H1 (cell line): ENCODE measurements around the gene PCDHB3. TPM values are rescaled to one million over a fixed set of nuclear protein-coding genes. Genes with fewer than 3 reads are reported as not detected.
"Not testable (repeated sequence)": the region's sequence is repeated elsewhere in the genome, so short reads cannot be mapped to it uniquely, and the experiment has no call there.

Experiments
- CTCF ChIA-PET: fragments of 300-600 bp; sonication (Branson Sonifier 250); formaldehyde crosslinking; loops from one replicate; lab custom pipeline; 2021; ENCODE audit not compliant: partially characterized antibody; lab: Charles Lee
- POLR2A ChIA-PET: fragments of 300-600 bp; sonication (Branson Sonifier 250); formaldehyde crosslinking; loops from one replicate; lab custom pipeline; 2021; ENCODE audit warnings: inconsistent platforms; ENCODE audit not compliant: partially characterized antibody; lab: Charles Lee
- DNase-seq, 2 experiments: peaks; one replicate each; pipeline versions ENCODE4 v3.0.0 to v3.0.0-alpha.2; 2010 to 2022; ENCODE audit warnings: low spot score in 2 of 2, low read depth in 1 of 2, mixed read lengths in 1 of 2
- FAIRE-seq: peaks from 2 replicates; lab custom pipeline; 2011; peaks lifted over from hg19 to GRCh38; lab: Jason Lieb, UNC
- H2AFZ ChIP-seq: 2 replicates; pipeline ENCODE4 v1.8.1; 2012; ENCODE audit warnings: low read length, inconsistent platforms
- H2AK5ac ChIP-seq: 2 replicates; pipeline ENCODE4 v1.6.1; 2013; ENCODE audit warnings: low read depth, low read length
- H2BK120ac ChIP-seq: replicated peaks from 2 replicates; pipeline ENCODE3; 2013; ENCODE audit warnings: low read depth, low read length, inconsistent platforms
- H2BK12ac ChIP-seq: 2 replicates; pipeline ENCODE4 v1.6.1; 2013; ENCODE audit warnings: low read depth, low read length
- H2BK15ac ChIP-seq: 2 replicates; pipeline ENCODE4 v1.6.1; 2013; ENCODE audit warnings: low read length
- H2BK20ac ChIP-seq: 2 replicates; pipeline ENCODE4 v1.6.1; 2013; ENCODE audit warnings: low read length
- H2BK5ac ChIP-seq: 2 replicates; pipeline ENCODE4 v1.6.1; 2013; ENCODE audit warnings: low read depth, low read length
- H3K14ac ChIP-seq: 2 replicates; pipeline ENCODE4 v1.6.1; 2013; ENCODE audit warnings: inconsistent platforms; ENCODE audit not compliant: insufficient read length
- H3K18ac ChIP-seq: 2 replicates; pipeline ENCODE4 v1.6.1; 2013; ENCODE audit warnings: low read length; ENCODE audit errors: extremely low read depth
- H3K23ac ChIP-seq: 2 replicates; pipeline ENCODE4 v1.6.1; 2013; ENCODE audit warnings: inconsistent platforms; ENCODE audit not compliant: insufficient read length
- H3K23me2 ChIP-seq: 2 replicates; pipeline ENCODE4 v1.6.1; 2013; ENCODE audit warnings: low read depth, low read length
- H3K27ac ChIP-seq: 2 replicates; pipeline ENCODE4 v1.6.1; 2011; ENCODE audit warnings: low read depth, low read length, inconsistent platforms
- H3K27me3 ChIP-seq, 4 experiments: replicated peaks in 1 of 4; 1 replicate in 1 of 4; 2 replicates in 3 of 4; pipeline versions ENCODE4 v1.6.1 to v1.8.1; 2011 to 2013; ENCODE audit warnings: low read length in 3 of 4, mild to moderate bottlenecking in 3 of 4, inconsistent platforms in 2 of 4, mixed read lengths in 2 of 4, moderate library complexity in 1 of 4; ENCODE audit not compliant: control insufficient read depth in 3 of 4, insufficient read depth in 3 of 4; ENCODE audit errors: extremely low read depth in 1 of 4
- H3K36me3 ChIP-seq, 4 experiments: 2 replicates each; pipeline versions ENCODE4 v1.6.1 to v1.8.1; 2011 to 2013; ENCODE audit warnings: mild to moderate bottlenecking in 4 of 4, low read length in 3 of 4, moderate library complexity in 2 of 4, control low read depth in 1 of 4, inconsistent platforms in 1 of 4; ENCODE audit not compliant: insufficient read depth in 4 of 4, control insufficient read depth in 2 of 4
- H3K4ac ChIP-seq: replicated peaks from 2 replicates; pipeline ENCODE3; 2013; ENCODE audit warnings: low read length, low read depth, mixed read lengths, inconsistent platforms; ENCODE audit not compliant: insufficient read length
- H3K4me1 ChIP-seq, 4 experiments: replicated peaks in 1 of 4; 1 replicate in 1 of 4; 2 replicates in 3 of 4; pipeline versions ENCODE4 v1.6.1 to v1.8.1; 2011 to 2013; ENCODE audit warnings: low read length in 3 of 4, inconsistent platforms in 2 of 4, mixed read lengths in 1 of 4; ENCODE audit not compliant: insufficient read depth in 4 of 4, control insufficient read depth in 3 of 4
- H3K4me2 ChIP-seq, 2 experiments: 2 replicates each; pipeline versions ENCODE4 v1.6.1 to v1.8.1; 2011 to 2013; ENCODE audit warnings: low read depth in 2 of 2, low read length in 2 of 2, control low read depth in 1 of 2, inconsistent platforms in 1 of 2, mild to moderate bottlenecking in 1 of 2; ENCODE audit not compliant: insufficient read depth in 1 of 2
- H3K4me3 ChIP-seq, 4 experiments: fragments of 200-600, 300-600 bp in 1 of 4; sonication (generic), shearing (Covaris generic), sonication (Bioruptor Twin) in 1 of 4; 2 replicates each; pipeline versions ENCODE4 v1.5.1 to v1.8.1; 2011 to 2016; ENCODE audit warnings: low read length in 4 of 4, low read depth in 3 of 4, control low read depth in 2 of 4, inconsistent platforms in 2 of 4, mild to moderate bottlenecking in 2 of 4, mixed read lengths in 1 of 4, moderate library complexity in 1 of 4; ENCODE audit not compliant: insufficient read depth in 2 of 4; ENCODE audit errors: extremely low read depth in 1 of 4
- H3K56ac ChIP-seq: replicated peaks from 2 replicates; pipeline ENCODE3; 2013; ENCODE audit warnings: low read depth, mild to moderate bottlenecking, mixed read lengths, low read length, inconsistent platforms; ENCODE audit not compliant: insufficient read length
- H3K79me1 ChIP-seq: 2 replicates; pipeline ENCODE4 v1.6.1; 2013; ENCODE audit warnings: low read depth, low read length, control low read depth
- H3K79me2 ChIP-seq, 2 experiments: 2 replicates each; pipeline versions ENCODE4 v1.6.1 to v1.8.1; 2012 to 2013; ENCODE audit warnings: low read length in 2 of 2, mild to moderate bottlenecking in 2 of 2, inconsistent platforms in 1 of 2; ENCODE audit not compliant: insufficient read depth in 2 of 2, control insufficient read depth in 1 of 2
- H3K9ac ChIP-seq, 4 experiments: replicated peaks in 1 of 4; 1 replicate in 1 of 4; 2 replicates in 3 of 4; pipeline versions ENCODE4 v1.6.1 to v1.8.1; 2011 to 2013; ENCODE audit warnings: low read depth in 3 of 4, low read length in 3 of 4, control low read depth in 2 of 4, mild to moderate bottlenecking in 2 of 4, moderate library complexity in 2 of 4, inconsistent platforms in 1 of 4; ENCODE audit errors: extremely low read depth in 1 of 4
- H3K9me3 ChIP-seq, 2 experiments: 2 replicates each; pipeline versions ENCODE4 v1.6.1 to v1.8.1; 2012 to 2013; ENCODE audit warnings: mild to moderate bottlenecking in 2 of 2, moderate library complexity in 2 of 2, control low read depth in 1 of 2, inconsistent platforms in 1 of 2, low read depth in 1 of 2, low read length in 1 of 2, mixed read lengths in 1 of 2; ENCODE audit not compliant: insufficient read depth in 2 of 2
- H4K20me1 ChIP-seq, 2 experiments: replicated peaks in 1 of 2; 2 replicates each; pipeline versions ENCODE3 to v1.8.1; 2011 to 2013; ENCODE audit warnings: inconsistent platforms in 2 of 2, low read length in 2 of 2, mild to moderate bottlenecking in 1 of 2; ENCODE audit not compliant: insufficient read depth in 2 of 2, control insufficient read depth in 1 of 2
- H4K5ac ChIP-seq: 2 replicates; pipeline ENCODE4 v1.6.1; 2013; ENCODE audit warnings: low read length, low read depth, mixed read lengths, inconsistent platforms; ENCODE audit not compliant: insufficient read length
- H4K8ac ChIP-seq: 2 replicates; pipeline ENCODE4 v1.8.0; 2013; ENCODE audit warnings: mild to moderate bottlenecking, moderate library complexity, low read length, inconsistent platforms; ENCODE audit not compliant: insufficient read depth; ENCODE audit errors: extremely low read depth
- H4K91ac ChIP-seq: replicated peaks from 2 replicates; pipeline ENCODE3; 2013; ENCODE audit warnings: low read length, mixed read lengths, inconsistent platforms; ENCODE audit not compliant: insufficient read length
- GTF2F1 ChIP-seq: IDR thresholded peaks from 2 replicates; pipeline ENCODE4 v1.6.1; 2012; ENCODE audit warnings: low read depth, low read length, improper control_type of control experiment, borderline replicate concordance
- WGBS, 2 experiments: shearing (Covaris generic) in 1 of 2; methylation state at CpG; one replicate each; pipeline versions ENCODE4 v1.1.6 to v1.1.7; 2013 to 2015; ENCODE audit warnings: low lambda C conversion rate in 2 of 2, mixed read lengths in 2 of 2, inconsistent platforms in 1 of 2, low coverage in 1 of 2, missing lambda C conversion rate in 1 of 2; ENCODE audit not compliant: insufficient replicate concordance in 2 of 2, insufficient coverage in 1 of 2, insufficient read length in 1 of 2; ENCODE audit errors: extremely low coverage in 1 of 2, missing lambda C conversion rate in 1 of 2; 5-methylcytosine and 5-hydroxymethylcytosine counted together
- polyA plus RNA-seq, 7 experiments: library from polyadenylated mRNA; depleted of rRNA in 3 of 7; stranded (reverse) in 5 of 7; unstranded in 2 of 7; fragments of >200 nt in 5 of 7; fragments of 200-250 nt in 2 of 7; gene quantifications; 1 replicate in 5 of 7; 2 replicates in 1 of 7; 4 replicates in 1 of 7; pipeline versions ENCODE4 v1.2.1 to v1.2.3, GENCODE V29; 2011 to 2013; ENCODE audit warnings: missing spikeins in 2 of 7, mixed read lengths in 2 of 7
- total RNA-seq: library from RNA; stranded (reverse); fragmentation: NEBNext Ultra II Directional; extraction: Animal tissue kit (Norgen Biotek cat#: 25700); gene quantifications from 2 replicates; pipeline ENCODE4 v1.2.1, GENCODE V29; 2021

Gene PCDHB3
- total and polyA plus RNA-seq, 2 of the 8 experiments (the other 6 are each of a cell fraction or from before 2014, with no cell fraction given), result 1.6 to 3.4 TPM

DNA sequence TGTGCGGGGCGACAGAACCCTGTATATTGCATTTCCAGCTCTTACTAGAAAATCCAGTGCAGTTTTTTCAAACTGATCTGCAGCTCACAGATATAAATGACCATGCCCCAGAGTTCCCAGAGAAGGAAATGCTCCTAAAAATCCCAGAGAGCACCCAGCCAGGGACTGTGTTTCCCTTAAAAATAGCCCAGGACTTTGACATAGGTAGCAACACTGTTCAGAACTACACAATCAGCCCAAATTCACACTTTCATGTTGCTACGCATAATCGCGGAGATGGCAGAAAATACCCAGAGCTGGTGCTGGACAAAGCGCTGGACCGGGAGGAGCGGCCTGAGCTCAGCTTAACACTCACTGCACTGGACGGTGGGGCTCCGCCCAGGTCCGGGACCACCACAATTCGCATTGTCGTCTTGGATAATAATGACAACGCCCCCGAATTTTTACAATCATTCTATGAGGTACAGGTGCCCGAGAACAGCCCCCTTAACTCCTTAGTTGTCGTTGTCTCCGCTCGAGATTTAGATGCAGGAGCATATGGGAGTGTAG is 35.5 kb downstream of the PCDHB3 start (continued):
- TF ChIP-seq GTF2F1, result no peak

DNA sequence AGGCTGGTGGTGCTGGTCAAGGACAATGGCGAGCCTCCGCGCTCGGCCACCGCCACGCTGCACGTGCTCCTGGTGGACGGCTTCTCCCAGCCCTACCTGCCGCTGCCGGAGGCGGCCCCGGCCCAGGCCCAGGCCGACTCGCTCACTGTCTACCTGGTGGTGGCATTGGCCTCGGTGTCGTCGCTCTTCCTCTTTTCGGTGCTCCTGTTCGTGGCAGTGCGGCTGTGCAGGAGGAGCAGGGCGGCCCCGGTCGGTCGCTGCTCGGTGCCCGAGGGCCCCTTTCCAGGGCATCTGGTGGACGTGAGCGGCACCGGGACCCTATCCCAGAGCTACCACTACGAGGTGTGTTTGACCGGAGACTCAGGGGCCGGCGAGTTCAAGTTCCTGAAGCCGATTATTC is 37.1 kb downstream of the PCDHB3 start:
- CTCF ChIA-PET, result interaction anchor here (1.0 to 1.8 kb wide), 6 partner anchors 11 to 108 kb away, joined by 3 to 7 read pairs (median 4); partner anchors contain the start of genes PCDHB15, PCDHB3 and PCDHB4
- H3K4me3 ChIP-seq, H3K4me2 ChIP-seq, H3K18ac ChIP-seq, H2BK12ac ChIP-seq, H3K9ac ChIP-seq, H4K5ac ChIP-seq, H3K23me2 ChIP-seq, H3K4ac ChIP-seq, H3K4me1 ChIP-seq, H2AFZ ChIP-seq, H3K23ac ChIP-seq, H3K27ac ChIP-seq, DNase-seq, H4K91ac ChIP-seq, H4K8ac ChIP-seq, H3K79me1 ChIP-seq, H2BK5ac ChIP-seq, H3K27me3 ChIP-seq, H2BK15ac ChIP-seq, H4K20me1 ChIP-seq, H3K14ac ChIP-seq, H2AK5ac ChIP-seq, POLR2A ChIA-PET, FAIRE-seq, H2BK120ac ChIP-seq, H3K79me2 ChIP-seq, H3K56ac ChIP-seq, H2BK20ac ChIP-seq: not testable (repeated sequence)
- 97% methylated on average over 22 of the region's 34 CpGs; no CpG with 5 or more reads in 1 of the 2 experiments for WGBS, 2 experiments
- Histone ChIP-seq H3K9me3 (peaks cover 19 to 31% of the 10 kb centered on the region in 2 experiments), H3K36me3 (peaks cover 0 to 12% (median 3%) of the 10 kb centered on the region in 4 experiments; a peak in 3 of 8 replicates)
